K562 (cell line): ENCODE measurements around the gene TMEM209. TPM values are rescaled to one million over a fixed set of nuclear protein-coding genes. Genes with fewer than 3 reads are reported as not detected.
"Not testable (repeated sequence)": the region's sequence is repeated elsewhere in the genome, so short reads cannot be mapped to it uniquely, and the experiment has no call there.

ENCODE experiments used
- ATAC-seq: fragments of 200-7000 bp; cut with Tn5 transposase; 3 replicates; pipeline ENCODE4 v1.9.1; 2020; ENCODE audit warnings: moderate library complexity
- BruUV-seq: library from RNA; stranded (reverse); fragments of 400-500 nt; replicated peaks from 2 replicates; lab custom pipeline; 2021; lab: Mats Ljungman, UMichigan
- CTCF ChIA-PET: fragments of 300-600 bp; formaldehyde crosslinking; extraction: SDS; loops from one replicate; lab custom pipeline; 2021; ENCODE audit warnings: low intra/inter-chr PET ratio; lab: Yijun Ruan, JAX
- POLR2A ChIA-PET: fragments of 300-600, 350-650 bp; sonication (Branson Sonifier 250); formaldehyde crosslinking; extraction: SDS; loops from one replicate; lab custom pipeline; 2021; ENCODE audit warnings: antibody characterized with exemption, inconsistent platforms; lab: Yijun Ruan, JAX
- DNase-seq, 4 experiments: peaks; one replicate each; pipeline versions ENCODE4 v3.0.0 to v3.0.0-alpha.2; 2011 to 2018; ENCODE audit warnings: low spot score in 3 of 4, mixed read lengths in 3 of 4; ENCODE audit errors: extremely low read depth in 1 of 4
- FAIRE-seq: peaks from 2 replicates; lab custom pipeline; 2011; peaks lifted over from hg19 to GRCh38; lab: Jason Lieb, UNC
- H2AFZ ChIP-seq: 2 replicates; pipeline ENCODE4 v1.6.0; 2011; ENCODE audit warnings: low read depth, low read length, control low read depth, inconsistent platforms
- H3K27ac ChIP-seq: fragments of 200-600 bp; 3 replicates; pipeline ENCODE4 v1.8.0; 2011; ENCODE audit warnings: low read depth, mild to moderate bottlenecking, control low read depth, inconsistent platforms, low read length, moderate library complexity, mixed read lengths; ENCODE audit errors: extremely low read depth
- H3K27me3 ChIP-seq, 2 experiments: fragments of 300-600 bp in 1 of 2; 2 replicates in 1 of 2; 3 replicates in 1 of 2; pipeline versions ENCODE4 v1.6.0 to v1.8.0; 2011; ENCODE audit warnings: inconsistent platforms in 2 of 2, low read length in 2 of 2, mild to moderate bottlenecking in 1 of 2, mixed read lengths in 1 of 2, moderate library complexity in 1 of 2; ENCODE audit not compliant: control insufficient read depth in 2 of 2, insufficient read depth in 2 of 2
- H3K36me3 ChIP-seq: fragments of 300-600 bp; 3 replicates; pipeline ENCODE4 v1.8.0; 2011; ENCODE audit warnings: mild to moderate bottlenecking, low read length, inconsistent platforms; ENCODE audit not compliant: control insufficient read depth, insufficient read depth
- H3K4me1 ChIP-seq, 2 experiments: fragments of 200-600 bp in 1 of 2; replicated peaks in 1 of 2; 2 replicates in 1 of 2; 3 replicates in 1 of 2; pipeline versions ENCODE4 v1.5.1 to v1.8.0; 2011; ENCODE audit warnings: inconsistent platforms in 2 of 2, low read length in 2 of 2, mild to moderate bottlenecking in 1 of 2, mixed read lengths in 1 of 2, moderate library complexity in 1 of 2; ENCODE audit not compliant: control insufficient read depth in 2 of 2, insufficient read depth in 2 of 2
- H3K4me2 ChIP-seq: 2 replicates; pipeline ENCODE4 v1.6.1; 2011; ENCODE audit warnings: low read length, control low read depth, inconsistent platforms, mixed read lengths; ENCODE audit not compliant: insufficient read depth
- H3K4me3 ChIP-seq: fragments of 200-600 bp; sonication (generic), shearing (Covaris generic); 2 replicates; pipeline ENCODE4 v1.5.1; 2016; ENCODE audit warnings: control low read depth, inconsistent platforms
- H3K79me2 ChIP-seq: fragments of 200-600 bp; 3 replicates; pipeline ENCODE4 v1.8.0; 2011; ENCODE audit warnings: low read length, inconsistent platforms; ENCODE audit not compliant: control insufficient read depth, insufficient read depth
- H3K9ac ChIP-seq, 2 experiments: 2 replicates each; pipeline versions ENCODE4 v1.6.0 to v1.6.1; 2011; ENCODE audit warnings: low read depth in 2 of 2, low read length in 2 of 2, control low read depth in 1 of 2, inconsistent platforms in 1 of 2, mild to moderate bottlenecking in 1 of 2, mixed read lengths in 1 of 2; ENCODE audit not compliant: insufficient read depth in 1 of 2
- H3K9me1 ChIP-seq: one replicate; pipeline ENCODE4 v1.6.0; 2011; ENCODE audit warnings: inconsistent platforms, mild to moderate bottlenecking, low read length, moderate library complexity; ENCODE audit not compliant: control insufficient read depth, insufficient read depth
- H3K9me3 ChIP-seq: replicated peaks from 2 replicates; pipeline ENCODE4 v1.5.1; 2011; ENCODE audit warnings: low read depth, low read length, inconsistent platforms; ENCODE audit not compliant: control insufficient read depth, insufficient read depth
- H4K20me1 ChIP-seq: replicated peaks from 2 replicates; pipeline ENCODE4 v1.6.1; 2011; ENCODE audit warnings: low read length, inconsistent platforms, mixed read lengths; ENCODE audit not compliant: control insufficient read depth, insufficient read depth
- FOXP4 ChIP-seq: sonication (generic); formaldehyde crosslinking; IDR thresholded peaks from 2 replicates; pipeline ENCODE4 v1.8.0; 2022; ENCODE audit warnings: mild to moderate bottlenecking, missing genetic modification reagents, borderline replicate concordance
- HNRNPL ChIP-seq: fragments of 200-400 bp; formaldehyde crosslinking; IDR thresholded peaks from 2 replicates; pipeline ENCODE4 v1.6.1; 2017; ENCODE audit warnings: low read depth, mild to moderate bottlenecking, low read length
- JUNB ChIP-seq: fragments of 450-650 bp; formaldehyde crosslinking; conservative IDR thresholded peaks from 2 replicates; pipeline ENCODE4 v1.4.0; 2020; ENCODE audit warnings: mild to moderate bottlenecking
- L3MBTL2 ChIP-seq: fragments of 450-650 bp; IDR thresholded peaks from 2 replicates; pipeline ENCODE4 v1.6.1; 2016; ENCODE audit warnings: mild to moderate bottlenecking, moderate library complexity
- ZBTB9 ChIP-seq: fragments of 450-650 bp; formaldehyde crosslinking; IDR thresholded peaks from 2 replicates; pipeline ENCODE4 v1.4.0; 2020; ENCODE audit warnings: mild to moderate bottlenecking, moderate library complexity
- ZNF239 ChIP-seq: fragments of 250-450 bp; sonication (Bioruptor Pico); IDR thresholded peaks from 2 replicates; pipeline ENCODE4 v1.4.0; 2020; ENCODE audit warnings: mild to moderate bottlenecking
- ZNF512 ChIP-seq: IDR thresholded peaks from 2 replicates; pipeline ENCODE4 v1.6.1; 2016; ENCODE audit warnings: missing genetic modification characterization, missing compliant biosample characterization
- ZNF57 ChIP-seq: fragments of 450-650 bp; formaldehyde crosslinking; IDR thresholded peaks from 2 replicates; pipeline ENCODE4 v1.4.0; 2020; ENCODE audit warnings: mild to moderate bottlenecking, moderate library complexity
- WGBS: fragments of 100-300 bp; shearing (Covaris generic); methylation state at CpG from one replicate; pipeline ENCODE4 v1.1.6; 2016; ENCODE audit warnings: low coverage, mixed read lengths; ENCODE audit not compliant: insufficient coverage; ENCODE audit errors: missing lambda C conversion rate; 5-methylcytosine and 5-hydroxymethylcytosine counted together
- in situ Hi-C: fragments of 300-500 bp; cut with MboI; formaldehyde crosslinking; loops from 4 replicates; pipeline ENCODE4 v1.15.0; 2018; ENCODE audit warnings: inconsistent platforms, mixed read lengths
- intact Hi-C: fragments of 100-400 bp; cut with micrococcal nuclease; formaldehyde crosslinking; loops from 2 replicates; pipeline ENCODE4 v1.14.2; 2022
- polyA plus RNA-seq, 8 experiments: library from polyadenylated mRNA; depleted of rRNA in 4 of 8; stranded (reverse) in 5 of 8; unstranded in 3 of 8; fragments of >200 nt; fragmentation: Nextera tagmentation in 2 of 8; fragmentation: Illumina TruSeq in 1 of 8; extraction: Ambion mirVana in 2 of 8; extraction: Trizol in 1 of 8; gene quantifications; 2 replicates each; pipeline versions ENCODE4 v1.2.1 to v1.2.3, GENCODE V29; 2011 to 2014; ENCODE audit warnings: inconsistent platforms in 1 of 8, missing spikeins in 1 of 8
- total RNA-seq, 7 experiments: library from RNA; depleted of rRNA in 6 of 7; stranded (reverse); fragments of >200 nt in 6 of 7; fragmentation: Illumina TruSeq in 2 of 7; extraction: Trizol in 2 of 7; gene quantifications; 2 replicates each; pipeline versions ENCODE4 v1.2.1 to v1.2.3, GENCODE V29; 2011 to 2021; ENCODE audit warnings: low replicate concordance in 1 of 7
- TF ChIP-seq, protein P1 (sequence below): sonication (generic); formaldehyde crosslinking; IDR thresholded peaks from 2 replicates; pipeline ENCODE4 v1.8.1; 2023; ENCODE audit warnings: mild to moderate bottlenecking, missing genetic modification reagents

TMEM209 gene
- total and polyA plus RNA-seq, 9 of the 15 experiments (the other 6 are each of a cell fraction or from before 2014, with no cell fraction given): 36.8 to 116 (median 76.6) TPM

DNA sequence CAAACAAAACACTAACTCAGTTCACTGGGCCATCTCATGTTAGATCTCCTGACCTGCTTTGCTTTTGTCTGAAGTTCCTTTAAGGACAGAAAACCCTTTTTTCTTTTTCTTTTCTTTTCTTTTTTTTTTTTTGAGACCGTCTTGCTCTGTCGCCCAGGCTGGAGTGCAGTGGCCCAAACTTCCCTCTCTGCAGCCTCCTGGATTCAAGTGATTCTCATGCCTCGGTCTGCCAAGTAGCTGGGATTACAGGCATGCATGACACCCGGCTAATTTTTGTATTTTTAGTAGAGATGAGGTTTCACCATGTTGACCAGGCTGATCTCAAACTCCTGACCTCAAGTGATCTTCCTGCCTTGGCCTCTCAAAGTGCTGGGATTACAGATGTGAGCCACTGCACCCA, 31.2 kb upstream of the TMEM209 start:
- H3K27ac ChIP-seq, BruUV-seq, H3K9ac ChIP-seq, in situ Hi-C loops, CTCF ChIA-PET, H3K4me1 ChIP-seq, H3K36me3 ChIP-seq, H3K9me3 ChIP-seq, H3K79me2 ChIP-seq, H4K20me1 ChIP-seq, DNase-seq, H3K4me2 ChIP-seq, H3K4me3 ChIP-seq, intact Hi-C loops, H3K27me3 ChIP-seq, H2AFZ ChIP-seq, H3K9me1 ChIP-seq, ATAC-seq, FAIRE-seq: not testable (repeated sequence)
- TF ChIP-seq ZNF512 (tag): 0 out of 2 replicates have a peak, but pooled peaks have one; percentile 17
- 34% methylated on average over 3 of the region's 4 CpGs for WGBS
- POLR2A ChIA-PET: interaction anchor here (0.6 to 1.9 kb wide), 4 partner anchors 10 to 594 kb away, joined by 3 to 7 read pairs (median 3); no protein-coding TSS in a partner anchor

- Histone ChIP-seq H3K4me1 (peaks cover 9 to 11% of the 10 kb centered on the region in 2 experiments; a peak in 4 of 5 replicates), H3K4me3 (no peak overlapping the region), H3K79me2 (no peaks in the 10 kb centered on the region), H2AFZ (no peak overlapping the region), H3K4me2 (no peak overlapping the region), H3K27ac (no peak overlapping the region), H4K20me1 (no peaks in the 10 kb centered on the region), H3K27me3 (no peaks in the 10 kb centered on the region), H3K9me3 (no peaks in the 10 kb centered on the region; the same call in 1 of the 2 replicates), H3K9ac (no peak overlapping the region), H3K36me3 (no peaks in the 10 kb centered on the region), H3K9me1 (no peaks in the 10 kb centered on the region)
- 59% methylated on average over 2 of the region's 2 CpGs for WGBS
- FAIRE-seq: no peak
- peak in 3 of 4 experiments; percentile 38 to 55 (median 44) for DNase-seq
- POLR2A ChIA-PET: no interaction called here
- peak; percentile 19; the same call in 1 of the 3 replicates for ATAC-seq
- in situ Hi-C loops: no loop called here
- intact Hi-C loops: no loop called here
- CTCF ChIA-PET: no interaction called here
- no TSS peak for BruUV-seq
- TF ChIP-seq ZNF239 (CRISPR knock-in tag): no peak
- no peak for TF ChIP-seq ZNF57 (CRISPR knock-in tag)
- no peak for TF ChIP-seq JUNB (CRISPR knock-in tag)
- no peak for TF ChIP-seq ZBTB9 (CRISPR knock-in tag)
- no peak for TF ChIP-seq FOXP4 (CRISPR knock-in tag)
- no peak for TF ChIP-seq HNRNPL
- TF ChIP-seq, protein P1, sequence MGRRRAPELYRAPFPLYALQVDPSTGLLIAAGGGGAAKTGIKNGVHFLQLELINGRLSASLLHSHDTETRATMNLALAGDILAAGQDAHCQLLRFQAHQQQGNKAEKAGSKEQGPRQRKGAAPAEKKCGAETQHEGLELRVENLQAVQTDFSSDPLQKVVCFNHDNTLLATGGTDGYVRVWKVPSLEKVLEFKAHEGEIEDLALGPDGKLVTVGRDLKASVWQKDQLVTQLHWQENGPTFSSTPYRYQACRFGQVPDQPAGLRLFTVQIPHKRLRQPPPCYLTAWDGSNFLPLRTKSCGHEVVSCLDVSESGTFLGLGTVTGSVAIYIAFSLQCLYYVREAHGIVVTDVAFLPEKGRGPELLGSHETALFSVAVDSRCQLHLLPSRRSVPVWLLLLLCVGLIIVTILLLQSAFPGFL (CRISPR knock-in tag): no peak
- no peak for TF ChIP-seq L3MBTL2
These were observed 28.9 kb upstream of the TMEM209 start for GRCh38 chr7:130234078-130234477.
